ENCODE data around the gene MBNL2. TPM values are rescaled to one million over a fixed set of nuclear protein-coding genes. Genes with fewer than 3 reads are reported as not detected.
A peak's percentile ranks its signal among the peaks of the same experiment; 100 is the strongest.

Gene MBNL2
- total RNA-seq, 1 experiment from 2014 or later = 0.17 TPM

GRCh38 chr13:97308735-97309429 lies 86.7 kb downstream of the MBNL2 start:
- Histone ChIP-seq H2BK120ac (ENCODE audit: low read depth, low read length, poor library complexity, severe bottlenecking) (no peak overlapping the region), H4K8ac (replicated peaks; ENCODE audit: insufficient read length, low read depth, low read length) (no peak overlapping the region), H2BK5ac (ENCODE audit: insufficient read length, low read length) (no peak overlapping the region), H2AK5ac (ENCODE audit: insufficient read length, low read length) (no peak overlapping the region), H4K20me1 (ENCODE audit: control insufficient read depth, insufficient read depth, insufficient read length) (no peaks in the 10 kb centered on the region), H3K18ac (ENCODE audit: insufficient read length, low read depth, low read length) (no peak overlapping the region), H3K27ac (ENCODE audit: insufficient read length, low read depth, low read length) (no peak overlapping the region), H2BK20ac (ENCODE audit: low read depth, low read length, poor library complexity, severe bottlenecking) (no peak overlapping the region), H3K23me2 (ENCODE audit: insufficient read length, low read depth, low read length, poor library complexity, severe bottlenecking) (no peaks in the 10 kb centered on the region), H3T11ph (ENCODE audit: low read length) (no peak overlapping the region), H4K91ac (ENCODE audit: insufficient read length, low read depth, low read length) (no peak overlapping the region), H3K56ac (ENCODE audit: insufficient read length, low read depth, low read length) (no peak overlapping the region), H3K79me2 (ENCODE audit: insufficient read depth, low read length) (no peaks in the 10 kb centered on the region), H2AFZ (ENCODE audit: low read length) (no peak overlapping the region), H3K27me3 (ENCODE audit: insufficient read depth, low read length) (no peaks in the 10 kb centered on the region), H3K4ac (ENCODE audit: low read depth, low read length) (no peak overlapping the region), H3K14ac (ENCODE audit: insufficient read depth, low read length) (no peak overlapping the region), H2BK12ac (ENCODE audit: insufficient read length, low read depth, low read length) (no peak overlapping the region), H3K9ac (ENCODE audit: extremely low read depth, insufficient read length, low read length) (no peak overlapping the region), H2BK15ac (ENCODE audit: low read depth, low read length) (no peak overlapping the region; the same call in 1 of the 2 replicates), H3K23ac (ENCODE audit: insufficient read length, low read depth, low read length) (no peak overlapping the region), H3K79me1 (ENCODE audit: insufficient read depth, low read depth, low read length, poor library complexity, severe bottlenecking) (no peaks in the 10 kb centered on the region), H3K9me3 (ENCODE audit: control insufficient read depth, low read depth, low read length) (no peaks in the 10 kb centered on the region), H3K4me1 (ENCODE audit: insufficient read depth, low read length) (no peaks in the 10 kb centered on the region), H4K5ac (ENCODE audit: insufficient read length, low read depth, low read length) (no peak overlapping the region), H3K4me2 (ENCODE audit: insufficient read depth, insufficient read length, low read length) (no peak overlapping the region)
- Mint-ChIP-seq H3K4me3 (no peak overlapping the region), H3K4me1 (peaks cover 8 to 10% of the 10 kb centered on the region in 2 experiments), H3K36me3 (ENCODE audit: insufficient read depth in 1 of 3, low read depth in 3 of 3) (no peaks in the 10 kb centered on the region), H3K27me3 (ENCODE audit: low read depth) (no peaks in the 10 kb centered on the region; the same call in 1 of the 2 replicates), H3K27ac (peak overlapping the region in 2 of 3 experiments; percentile 8 to 69; a peak in 4 of 7 replicates), H3K9me3 (no peaks in the 10 kb centered on the region)
- TF ChIP-seq CTCF (conservative IDR thresholded peaks at IDR 0.05) = no peak
- no CpG with 5 or more reads among the region's 5 CpGs for WGBS (ENCODE audit: extremely low coverage, insufficient read length, low lambda C conversion rate)
- no peak for DNase-seq

Data from H9 (cell line).